ENCODE data around the gene ATP9A. TPM values are rescaled to one million over a fixed set of nuclear protein-coding genes. Genes with fewer than 3 reads are reported as not detected.
A peak's percentile ranks its signal among the peaks of the same experiment; 100 is the strongest.

ATP9A gene
- polyA plus RNA-seq, 1 experiment = 35.3 TPM

DNA sequence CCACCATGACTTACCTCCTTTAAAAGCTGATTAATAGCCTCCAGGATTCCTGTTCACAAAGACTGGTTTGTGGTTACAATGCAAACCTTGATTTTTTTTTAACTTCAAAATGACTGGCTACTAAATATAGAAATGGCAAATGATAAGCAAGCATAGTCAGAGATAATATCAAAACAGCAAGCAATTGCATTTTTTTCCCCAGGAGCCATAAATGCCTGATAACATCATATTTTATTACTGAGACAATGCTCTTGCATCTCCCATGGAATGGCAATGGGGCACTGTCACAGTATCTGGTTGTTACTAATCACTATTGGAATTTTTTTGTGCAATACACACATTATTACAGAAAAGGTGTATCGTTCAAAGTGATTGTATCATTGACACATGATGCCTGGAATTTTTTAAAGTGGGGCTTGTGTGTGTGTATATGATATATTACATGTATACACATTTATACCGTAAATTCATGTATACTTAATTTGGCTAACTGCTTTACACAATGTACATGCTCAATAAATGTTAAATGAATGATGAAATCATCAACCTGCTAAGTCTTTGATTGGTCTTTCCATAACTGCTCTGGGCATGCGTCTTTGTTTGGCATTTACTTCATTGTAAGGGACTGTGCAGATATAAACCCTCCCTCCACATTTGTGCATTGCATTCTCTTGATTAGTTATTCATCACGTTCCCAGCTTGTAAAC lies 35.1 kb upstream of the ATP9A start:
- no peak overlapping the region for H3K27ac ChIP-seq (ENCODE audit: low read depth, low read length)
- peaks cover 31% of the 10 kb centered on the region for H3K27me3 ChIP-seq (ENCODE audit: control insufficient read depth, insufficient read depth, low read length)
- ChIA-PET POLR2A (no interaction called here), CTCF (interaction anchor here (0.6 kb wide), 1 partner anchor 102 kb away, joined by 4 read pairs; no protein-coding TSS in a partner anchor)
- H3K4me3 ChIP-seq (ENCODE audit: low read depth, low read length) = no peak overlapping the region
- H3K9me3 ChIP-seq (ENCODE audit: control insufficient read depth, insufficient read depth, low read length) = no peaks in the 10 kb centered on the region; the same call in 1 of the 2 replicates
- DNase-seq (ENCODE audit: low read depth, low spot score) = no peak
- TF ChIP-seq, protein P1, sequence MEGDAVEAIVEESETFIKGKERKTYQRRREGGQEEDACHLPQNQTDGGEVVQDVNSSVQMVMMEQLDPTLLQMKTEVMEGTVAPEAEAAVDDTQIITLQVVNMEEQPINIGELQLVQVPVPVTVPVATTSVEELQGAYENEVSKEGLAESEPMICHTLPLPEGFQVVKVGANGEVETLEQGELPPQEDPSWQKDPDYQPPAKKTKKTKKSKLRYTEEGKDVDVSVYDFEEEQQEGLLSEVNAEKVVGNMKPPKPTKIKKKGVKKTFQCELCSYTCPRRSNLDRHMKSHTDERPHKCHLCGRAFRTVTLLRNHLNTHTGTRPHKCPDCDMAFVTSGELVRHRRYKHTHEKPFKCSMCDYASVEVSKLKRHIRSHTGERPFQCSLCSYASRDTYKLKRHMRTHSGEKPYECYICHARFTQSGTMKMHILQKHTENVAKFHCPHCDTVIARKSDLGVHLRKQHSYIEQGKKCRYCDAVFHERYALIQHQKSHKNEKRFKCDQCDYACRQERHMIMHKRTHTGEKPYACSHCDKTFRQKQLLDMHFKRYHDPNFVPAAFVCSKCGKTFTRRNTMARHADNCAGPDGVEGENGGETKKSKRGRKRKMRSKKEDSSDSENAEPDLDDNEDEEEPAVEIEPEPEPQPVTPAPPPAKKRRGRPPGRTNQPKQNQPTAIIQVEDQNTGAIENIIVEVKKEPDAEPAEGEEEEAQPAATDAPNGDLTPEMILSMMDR (IDR thresholded peaks at IDR 0.05; ENCODE audit: low read depth, low read length) = no peak

GRCh38 chr20:51802170-51802751 lies 34.1 kb upstream of the ATP9A start, which contains the start of gene SALL4:
SALL4 (minus strand) TSS chr20:51802521; CDS start chr20:51802408, 113 bp downstream.
- Histone ChIP-seq H3K4me3 (ENCODE audit: low read depth, low read length) (peak within 1 kb of the TSS; percentile 58), H3K27ac (ENCODE audit: low read depth, low read length) (no peak within 1 kb of the TSS), H3K27me3 (ENCODE audit: control insufficient read depth, insufficient read depth, low read length) (peaks cover 31% of the 10 kb centered on the region), H3K9me3 (ENCODE audit: control insufficient read depth, insufficient read depth, low read length) (no peaks in the 10 kb centered on the region; the same call in 1 of the 2 replicates)
- DNase-seq (ENCODE audit: low read depth, low spot score) = no peak
- ChIA-PET POLR2A (no interaction called here), CTCF (interaction anchor here (0.6 kb wide), 2 partner anchors 101 to 299 kb away, joined by 3 to 4 read pairs; no protein-coding TSS in a partner anchor)
- TF ChIP-seq, protein P1 (IDR thresholded peaks at IDR 0.05; ENCODE audit: low read depth, low read length) = no peak

DNA sequence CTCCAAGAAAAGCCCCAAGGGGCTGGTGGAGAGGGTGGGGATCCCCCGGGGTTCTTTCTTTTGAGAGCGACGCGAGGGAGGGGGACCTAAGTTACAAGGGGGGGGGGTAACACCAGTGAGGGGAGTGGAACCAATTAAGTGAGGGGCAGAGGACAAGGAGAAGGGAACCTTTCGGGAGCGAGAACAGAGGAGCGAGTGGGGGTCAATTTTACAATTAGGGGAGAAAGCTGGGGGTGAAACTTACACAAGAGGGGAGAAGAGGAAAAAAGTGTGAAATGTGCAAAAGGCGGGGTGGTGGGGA lies 33.6 kb upstream of the ATP9A start:
- TF ChIP-seq, protein P1 (IDR thresholded peaks at IDR 0.05; ENCODE audit: low read depth, low read length) = no peak
- Histone ChIP-seq H3K9me3 (ENCODE audit: control insufficient read depth, insufficient read depth, low read length) (no peaks in the 10 kb centered on the region; the same call in 1 of the 2 replicates), H3K4me3 (ENCODE audit: low read depth, low read length) (peak overlapping the region; percentile 58; the same call in 1 of the 2 replicates), H3K27ac (ENCODE audit: low read depth, low read length) (no peak overlapping the region), H3K27me3 (ENCODE audit: control insufficient read depth, insufficient read depth, low read length) (peaks cover 31% of the 10 kb centered on the region)
- POLR2A ChIA-PET = no interaction called here
- DNase-seq (ENCODE audit: low read depth, low spot score) = no peak
- CTCF ChIA-PET = interaction anchor here (0.6 kb wide), 1 partner anchor 300 kb away, joined by 3 read pairs; no protein-coding TSS in a partner anchor

DNA sequence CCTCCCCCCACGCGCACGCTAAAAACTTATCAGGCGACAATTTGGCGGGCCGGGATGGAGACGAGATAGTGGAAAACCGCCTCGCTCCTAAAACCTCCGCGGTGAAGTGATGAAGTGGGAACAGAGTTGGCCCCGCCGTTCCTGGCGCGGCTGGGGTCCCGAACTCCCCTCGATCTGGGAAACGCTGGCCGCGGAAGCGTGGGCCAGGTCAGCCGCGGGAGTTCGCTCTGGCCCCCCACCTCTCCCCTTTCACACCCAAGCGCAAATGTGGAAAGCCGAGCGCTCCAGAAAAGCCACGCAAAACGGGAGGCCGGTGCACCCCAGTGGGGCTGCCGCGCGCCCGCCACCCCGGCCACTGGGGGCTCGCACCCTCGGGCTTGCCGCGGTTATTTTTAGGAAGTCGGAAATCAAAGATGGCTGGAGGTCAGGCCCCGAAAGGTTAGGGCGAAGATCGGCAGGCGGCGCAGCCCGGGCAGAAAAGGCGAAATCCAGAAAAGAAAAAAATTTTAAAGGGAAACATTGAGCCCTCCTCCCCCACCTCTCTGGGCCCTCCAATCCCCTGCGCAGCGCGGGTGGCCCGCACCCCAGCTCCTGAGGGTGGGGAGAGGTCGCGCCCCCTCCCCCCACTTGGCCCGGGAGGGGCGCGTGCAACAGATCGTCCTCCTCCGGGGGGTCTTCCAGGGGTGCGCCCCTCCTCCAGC lies 33.1 kb upstream of the ATP9A start:
- ChIA-PET CTCF (interaction anchor here (0.6 to 2.5 kb wide), 18 partner anchors 8 to 327 kb away, joined by 3 to 26 read pairs (median 4); no protein-coding TSS in a partner anchor), POLR2A (no interaction called here)
- TF ChIP-seq, protein P1 (IDR thresholded peaks at IDR 0.05; ENCODE audit: low read depth, low read length) = 0 out of 2 replicates have a peak, but pooled peaks have one; percentile 17
- Histone ChIP-seq H3K27me3 (ENCODE audit: control insufficient read depth, insufficient read depth, low read length) (peaks cover 31% of the 10 kb centered on the region), H3K27ac (ENCODE audit: low read depth, low read length) (no peak overlapping the region), H3K4me3 (ENCODE audit: low read depth, low read length) (peak overlapping the region; percentile 58), H3K9me3 (ENCODE audit: control insufficient read depth, insufficient read depth, low read length) (no peaks in the 10 kb centered on the region; the same call in 1 of the 2 replicates)
- no peak for DNase-seq (ENCODE audit: low read depth, low spot score)

Measured in AG04450 (cell line).